ENCODE measurements around the gene PCBP4. TPM values are rescaled to one million over a fixed set of nuclear protein-coding genes. Genes with fewer than 3 reads are reported as not detected.

The PCBP4 gene
- total RNA-seq, 1 donor from 2014 or later = 145 TPM

DNA sequence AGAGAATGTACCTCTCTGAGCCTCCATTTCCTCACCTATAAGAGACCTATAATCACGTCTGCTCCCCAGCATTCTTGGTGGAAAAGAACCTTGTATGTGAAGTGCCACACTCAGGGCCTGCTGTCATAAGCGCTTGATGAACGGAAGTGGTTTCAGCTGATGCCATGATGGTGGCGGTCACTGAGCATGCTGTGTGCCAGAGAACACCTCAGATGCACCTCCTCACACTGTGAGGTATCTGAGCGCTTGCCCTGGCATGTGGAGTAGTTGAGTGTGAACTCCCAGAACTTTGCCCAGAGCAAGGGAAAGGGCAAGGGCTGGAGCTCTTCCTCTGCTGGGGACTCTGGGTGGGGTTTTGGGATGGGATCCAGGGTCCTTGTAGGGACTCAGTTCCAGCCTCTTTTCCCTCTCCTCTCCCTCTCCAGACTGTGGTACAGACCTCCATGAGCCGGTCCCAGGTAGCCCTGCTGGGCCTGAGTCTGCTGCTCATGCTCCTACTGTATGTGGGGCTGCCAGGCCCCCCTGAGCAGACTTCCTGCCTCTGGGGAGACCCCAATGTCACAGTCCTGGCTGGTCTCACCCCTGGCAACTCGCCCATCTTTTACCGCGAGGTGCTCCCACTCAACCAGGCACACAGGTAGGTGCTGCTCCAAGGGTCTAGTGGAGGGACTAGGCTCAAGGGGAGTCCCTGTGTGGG, 10.3 kb upstream of the PCBP4 start:
- intact Hi-C loops (cut with DNase I) = no loop called here
- DNase-seq (ENCODE audit: low spot score) = no peak
- ATAC-seq = no peak

DNA sequence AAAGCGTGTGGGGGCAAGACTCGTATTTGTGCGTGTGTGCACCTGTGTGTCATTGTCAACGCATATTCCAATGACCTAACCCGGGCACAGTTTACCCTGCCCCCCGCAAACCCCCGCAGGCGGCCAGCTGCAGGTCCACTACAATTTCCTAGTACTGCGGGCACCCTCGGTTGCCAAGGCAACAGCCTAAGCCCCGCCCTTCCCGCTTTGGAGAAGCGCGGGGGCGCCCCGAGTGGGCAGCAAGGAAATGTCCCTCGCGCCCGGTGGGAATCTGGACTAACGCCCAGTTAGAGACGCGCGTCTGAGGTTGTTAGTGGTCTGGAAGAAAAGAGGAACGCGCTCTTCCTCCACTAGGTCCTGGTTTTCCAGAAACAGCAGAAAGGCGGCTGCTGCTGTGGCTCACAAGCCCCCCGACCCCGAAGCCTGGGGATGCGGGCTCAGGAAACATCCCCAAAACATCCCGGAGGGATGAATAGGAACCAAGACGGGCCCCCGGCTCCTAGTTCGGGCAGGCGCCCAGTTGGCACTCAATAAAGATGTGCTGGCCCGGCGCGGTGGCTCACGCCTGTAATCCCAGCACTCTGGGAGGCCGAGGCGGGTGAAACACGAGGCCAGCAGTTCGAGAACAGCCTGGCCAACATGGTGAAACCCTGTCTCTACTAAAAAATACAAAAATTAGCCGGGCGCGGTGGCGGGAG, 8.7 kb upstream of the PCBP4 start:
- peak; percentile 91 for DNase-seq (ENCODE audit: low spot score)
- intact Hi-C loops (cut with DNase I) = no loop called here

DNA sequence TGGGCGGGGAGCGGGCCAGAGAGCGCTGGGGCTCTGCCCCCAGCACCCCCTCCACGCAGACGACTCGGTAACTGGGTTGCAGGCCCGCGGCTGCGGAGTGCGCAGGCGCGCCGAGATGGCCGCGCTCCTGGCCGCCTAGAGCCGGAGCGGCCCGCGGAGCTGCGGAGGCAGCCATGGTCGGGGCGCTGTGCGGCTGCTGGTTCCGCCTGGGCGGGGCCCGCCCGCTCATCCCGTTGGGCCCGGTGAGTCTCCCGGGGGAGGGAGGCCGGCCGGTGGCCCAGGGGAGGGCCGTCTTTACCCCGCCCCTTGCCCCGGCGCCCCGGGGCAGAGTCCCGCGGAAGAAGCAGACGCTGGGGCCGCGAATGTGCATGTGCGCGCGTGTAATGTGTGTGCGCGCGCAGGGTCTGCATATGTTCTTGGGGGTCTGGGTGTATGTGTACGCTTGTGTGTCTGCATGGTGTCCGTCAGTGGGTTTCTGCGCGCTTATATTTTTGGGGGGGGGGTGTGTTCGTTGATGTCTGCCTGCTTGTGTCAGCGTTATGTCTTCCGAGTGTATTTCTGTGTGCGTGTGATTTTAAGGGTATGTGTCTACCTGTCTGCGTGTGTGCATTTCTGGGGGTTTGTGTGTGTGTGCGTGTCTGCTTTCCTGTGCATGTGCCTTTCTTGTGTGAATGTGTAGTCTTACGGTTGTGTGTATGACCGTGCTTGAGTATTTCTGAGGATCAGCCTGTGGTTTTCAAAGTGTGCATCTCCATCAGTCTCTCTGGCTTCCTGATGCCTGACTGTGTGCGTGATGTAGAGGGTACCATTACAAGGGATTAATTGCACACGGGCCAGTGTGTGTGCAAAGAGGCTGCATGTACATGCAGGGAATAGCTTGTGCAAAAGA, 8.0 kb upstream of the PCBP4 start, which contains the start of gene ABHD14A:
ABHD14A (plus strand) TSS at position 102 of the 889 bp plus-strand sequence; CDS start at position 174, 72 bp downstream.
- peak; percentile 81 for ATAC-seq
- intact Hi-C loops (cut with DNase I) = no loop called here
- DNase-seq (ENCODE audit: low spot score) = peak; percentile 81

More for the DNA sequence above, 8.7 kb upstream of the PCBP4 start:
- peak; percentile 23 for ATAC-seq

DNA sequence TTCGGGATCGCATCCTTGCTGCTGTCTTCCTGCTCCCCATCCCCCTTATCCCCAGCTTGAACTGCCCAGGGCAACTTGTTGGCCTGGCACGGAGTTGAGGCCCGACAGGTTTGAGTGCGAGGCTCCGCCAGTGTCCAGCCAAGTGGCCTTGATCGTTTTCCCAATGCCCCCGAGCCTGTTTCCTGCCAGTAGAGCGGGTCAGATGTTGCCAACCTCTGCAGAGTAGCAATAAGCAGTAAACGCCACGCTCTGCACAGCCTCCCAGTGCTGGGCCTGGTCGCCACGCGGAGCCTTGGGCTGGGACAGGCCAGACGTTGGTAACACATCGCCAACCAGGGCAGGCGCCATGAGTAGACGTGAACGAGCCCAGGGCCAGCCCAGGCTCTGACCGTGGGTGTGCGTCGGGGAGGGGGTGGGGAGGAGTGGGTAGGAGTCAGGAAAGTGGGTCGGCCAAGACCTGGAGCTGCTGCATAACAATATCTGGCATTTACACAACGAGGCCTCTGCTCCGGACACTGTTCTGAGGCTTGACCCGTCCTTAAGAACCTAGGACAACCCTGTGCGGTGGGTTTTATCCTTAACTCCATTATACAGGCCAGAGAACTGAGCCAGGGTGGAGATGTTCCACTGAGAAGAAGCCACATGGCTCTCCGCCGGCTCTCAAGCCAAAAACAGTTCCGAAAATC, 7.2 kb upstream of the PCBP4 start:
- ATAC-seq = peak; percentile 31
- DNase-seq (ENCODE audit: low spot score) = peak; percentile 71
- intact Hi-C loops (cut with DNase I) = no loop called here

DNA sequence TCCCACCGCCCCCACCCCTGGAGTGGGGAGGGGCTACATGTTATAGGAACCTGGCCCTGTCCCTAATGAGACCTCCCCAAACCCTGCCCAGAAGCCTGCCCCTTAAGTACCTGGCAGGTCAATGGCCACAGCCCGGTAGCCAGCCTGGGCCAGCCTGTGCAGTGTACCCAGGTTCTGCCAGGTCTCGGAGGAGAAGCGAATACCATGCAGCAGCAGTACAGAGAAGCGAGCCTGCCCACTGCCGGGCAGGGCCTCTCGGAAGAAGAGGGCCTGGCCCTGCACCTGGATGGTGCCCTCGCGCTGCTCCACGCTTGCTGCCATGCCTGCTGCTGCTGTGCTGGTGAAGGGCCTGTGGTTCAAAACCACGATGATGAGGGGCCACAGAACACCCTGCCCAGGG, 4.1 kb upstream of the PCBP4 start:
- ATAC-seq = no peak
- no peak for DNase-seq (ENCODE audit: low spot score)
- intact Hi-C loops (cut with DNase I) = no loop called here

DNA sequence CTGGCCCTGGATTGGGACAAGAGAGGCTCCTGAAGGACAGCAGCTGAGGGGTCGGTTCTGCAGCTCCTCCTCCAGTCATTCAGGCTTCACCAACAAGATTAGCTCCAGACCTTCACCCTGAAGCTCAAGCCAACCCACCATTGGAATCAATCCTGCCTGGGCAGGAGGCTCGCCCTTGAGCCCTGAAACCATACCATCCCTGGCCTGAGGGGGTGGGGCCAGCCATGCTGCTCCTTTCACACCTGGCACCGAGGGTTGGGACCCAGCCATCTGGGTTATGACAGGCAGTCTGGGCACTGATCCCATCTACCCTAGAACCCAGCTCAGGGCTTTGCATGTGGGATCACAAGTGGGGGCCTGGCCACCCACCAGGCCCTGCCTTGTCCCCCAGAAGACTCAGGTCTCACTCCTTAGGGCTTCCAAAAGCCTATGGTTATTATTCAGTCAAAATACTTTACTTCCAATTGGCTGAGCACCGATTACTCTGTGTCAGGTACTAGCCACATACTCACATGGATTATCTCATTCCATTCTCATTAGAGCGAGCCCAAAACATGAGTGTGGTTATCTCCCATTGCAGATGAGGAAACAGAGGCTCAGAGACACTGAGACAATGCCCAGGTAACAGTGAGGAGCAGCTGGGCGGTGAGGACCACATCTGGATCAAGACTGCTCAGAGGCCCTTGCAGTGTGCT, 3.5 kb upstream of the PCBP4 start:
- intact Hi-C loops (cut with DNase I) = no loop called here
- DNase-seq (ENCODE audit: low spot score) (no peak), ATAC-seq (no peak)

DNA sequence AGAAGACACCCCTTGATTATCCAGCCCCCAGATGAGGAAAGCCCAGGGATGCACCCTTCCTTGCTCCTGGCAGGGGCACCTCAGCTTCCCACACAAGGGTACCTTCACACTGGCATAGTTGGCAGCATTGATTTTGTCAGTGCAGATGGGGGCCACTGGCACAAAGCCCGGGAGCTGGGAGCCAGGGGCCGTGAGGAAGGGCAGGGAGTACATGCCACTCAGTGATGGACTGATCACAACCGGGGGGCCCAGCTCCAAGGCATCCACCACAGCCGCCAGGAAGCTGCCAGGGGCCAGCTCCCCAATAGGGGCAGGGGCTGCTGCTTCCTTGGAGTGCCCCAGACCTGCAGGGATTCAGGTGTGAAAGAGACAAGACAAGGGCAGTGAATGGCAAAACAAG, 2.6 kb upstream of the PCBP4 start:
- intact Hi-C loops (cut with DNase I) = no loop called here
- DNase-seq (ENCODE audit: low spot score) (no peak), ATAC-seq (no peak)

DNA sequence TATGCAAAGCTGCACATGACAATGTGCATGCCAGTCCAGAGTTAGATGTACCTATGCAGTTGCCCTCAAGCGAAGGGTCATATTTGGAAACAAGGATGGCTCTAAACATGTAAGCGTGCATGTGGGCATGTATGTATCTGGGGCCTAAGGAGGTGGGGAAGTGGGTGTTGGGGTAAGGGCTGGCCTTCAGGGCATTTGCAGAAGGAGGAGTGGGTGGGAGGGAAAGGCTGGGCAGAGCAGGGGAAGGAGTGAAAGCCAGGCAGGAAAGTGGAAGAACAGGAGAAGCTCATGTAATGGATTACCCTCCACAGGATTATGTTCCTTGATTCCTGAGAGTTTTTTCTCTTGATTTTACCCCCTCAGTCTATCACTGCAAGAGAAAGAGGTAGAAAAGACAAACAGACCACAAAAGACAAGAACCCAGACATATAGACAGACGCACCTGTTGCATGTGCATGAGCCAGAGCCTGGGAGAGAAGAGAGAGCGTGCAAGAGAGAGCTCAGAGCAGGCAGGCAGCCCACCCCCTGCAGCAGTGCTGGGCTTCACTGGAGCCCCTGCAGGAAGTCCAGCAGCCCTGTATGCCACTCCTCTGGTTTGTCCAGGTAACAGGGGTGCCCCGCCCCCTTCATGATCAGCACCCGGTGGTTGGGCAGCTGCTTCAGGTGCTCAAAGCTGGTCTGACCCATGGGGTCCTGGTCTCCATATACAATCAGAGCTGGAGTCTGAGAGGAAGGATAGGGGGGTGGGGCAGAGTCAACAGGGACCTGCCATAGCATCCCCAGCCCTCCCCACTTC, 1.8 kb upstream of the PCBP4 start:
- intact Hi-C loops (cut with DNase I) = no loop called here
- ATAC-seq (no peak), DNase-seq (ENCODE audit: low spot score) (no peak)

DNA sequence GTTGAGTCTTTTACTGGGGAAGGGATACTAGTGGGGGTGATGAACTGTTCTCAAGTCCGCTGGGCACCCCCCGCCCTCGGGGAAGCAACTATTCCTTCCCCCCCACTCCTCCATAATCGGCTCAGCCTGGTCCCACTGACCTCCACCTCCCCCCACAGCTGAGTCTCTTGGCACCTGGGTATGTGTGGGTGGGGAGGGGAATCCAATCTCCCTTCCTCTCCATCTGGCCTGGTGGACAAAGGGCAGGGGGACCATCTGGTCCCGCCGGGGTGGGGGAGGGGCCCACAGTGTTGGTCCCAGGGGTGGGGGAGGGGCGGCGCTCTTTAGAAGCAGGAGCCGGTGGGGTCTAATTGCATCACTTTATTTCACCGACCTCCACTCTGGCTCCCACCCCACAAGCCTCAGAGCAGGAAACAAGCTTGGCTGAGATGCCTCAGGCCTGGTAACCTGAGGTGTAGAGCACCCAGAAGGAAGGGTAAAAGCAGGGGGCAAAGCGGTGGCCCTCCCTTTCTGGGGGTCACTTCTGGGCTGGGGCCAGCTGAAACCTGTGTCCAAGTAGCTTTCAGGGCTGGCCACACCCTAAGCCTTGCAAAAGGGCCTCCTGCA, 1.0 kb upstream of the PCBP4 start:
- intact Hi-C loops (cut with DNase I) = no loop called here
- no peak for DNase-seq (ENCODE audit: low spot score)
- ATAC-seq = peak; percentile 2

DNA sequence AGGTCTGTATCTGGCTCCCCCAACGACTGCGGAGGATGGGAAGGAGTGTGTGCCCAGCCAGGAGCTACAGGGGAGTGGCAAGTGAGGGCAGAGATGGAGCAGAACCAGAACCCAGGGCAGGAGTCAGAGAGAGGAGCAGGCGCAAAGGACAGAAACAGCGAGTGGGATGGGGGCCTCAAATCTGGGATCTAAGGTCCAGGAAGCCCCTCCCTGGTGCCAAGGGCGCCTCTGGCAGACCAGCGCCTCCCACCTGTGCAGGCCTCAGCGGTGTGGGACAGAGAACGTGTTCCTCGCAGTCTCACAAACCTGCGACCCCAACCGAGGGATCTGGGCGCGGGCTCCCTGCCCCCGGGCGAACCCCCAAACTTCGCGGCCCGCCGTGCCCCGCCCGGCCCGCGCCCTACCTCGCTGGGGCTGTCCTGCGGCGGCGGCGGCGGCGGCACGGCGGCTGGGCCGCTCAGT, 301 bp downstream of the PCBP4 start:
- ATAC-seq = peak; percentile 1
- DNase-seq (ENCODE audit: low spot score) = no peak
- intact Hi-C loops (cut with DNase I) = no loop called here

DNA sequence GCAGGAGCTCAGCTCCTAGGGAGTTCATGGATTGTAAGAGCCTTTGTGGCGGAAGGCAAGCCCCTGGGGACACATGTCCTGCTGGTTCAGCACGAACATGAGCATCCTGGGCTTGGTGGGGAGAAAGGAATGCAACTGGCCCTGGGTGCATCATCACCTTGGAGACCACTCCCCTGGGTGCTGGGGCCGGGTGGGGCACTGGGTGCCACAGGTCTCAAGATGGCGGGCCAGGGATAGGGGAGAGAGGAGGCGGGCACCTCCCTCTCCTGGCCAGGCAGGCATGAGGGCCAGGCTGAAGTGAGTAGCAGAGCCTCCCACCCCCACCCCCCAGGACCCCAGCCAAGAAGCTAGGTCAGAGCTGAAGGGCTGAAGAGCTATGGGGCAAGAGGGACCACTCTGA, 768 bp downstream of the PCBP4 start:
- ATAC-seq = peak; percentile 2
- DNase-seq (ENCODE audit: low spot score) = no peak
- intact Hi-C loops (cut with DNase I) = no loop called here

DNA sequence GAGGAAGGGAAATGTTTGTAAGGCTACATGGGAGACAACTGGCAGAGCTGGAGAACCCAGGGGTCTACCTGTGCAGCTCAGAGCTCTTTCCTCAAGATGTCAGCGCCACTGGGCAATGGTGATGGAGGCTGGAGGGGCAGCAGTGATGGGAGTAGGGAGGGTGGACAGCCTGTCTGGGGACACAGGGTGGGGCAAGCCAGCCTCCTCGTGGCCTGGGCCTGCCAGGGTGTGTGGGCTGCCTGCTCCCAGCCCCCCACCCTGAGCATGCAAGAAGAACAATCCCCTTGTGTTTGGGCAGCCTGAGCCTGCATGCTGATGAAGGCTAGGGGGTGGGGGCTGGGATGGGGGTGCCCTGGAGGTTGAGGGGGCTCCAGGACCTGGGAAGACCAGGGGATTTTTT, 1.2 kb downstream of the PCBP4 start:
- ATAC-seq (peak; percentile 45), DNase-seq (ENCODE audit: low spot score) (no peak)
- intact Hi-C loops (cut with DNase I) = no loop called here

DNA sequence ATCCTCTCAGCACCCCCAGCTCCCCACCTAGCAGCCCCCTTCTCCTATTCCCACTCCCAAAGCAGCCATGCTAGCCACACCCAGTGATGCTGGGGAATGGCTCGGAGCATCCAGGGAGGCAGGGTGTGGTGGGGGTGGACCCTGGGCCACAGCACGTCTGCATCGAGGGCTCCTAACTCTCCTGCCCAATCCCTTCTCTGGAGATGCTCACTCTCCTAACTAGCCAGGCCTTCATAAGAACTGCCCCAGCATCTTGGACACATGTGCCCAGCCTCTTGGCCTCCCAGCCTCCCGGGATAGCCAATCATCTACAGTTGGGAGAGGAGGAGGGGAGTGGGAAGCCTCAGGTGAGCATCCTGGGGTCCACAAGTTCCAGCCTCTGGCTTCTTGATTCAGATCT, 2.7 kb downstream of the PCBP4 start:
- intact Hi-C loops (cut with DNase I) = no loop called here

DNA sequence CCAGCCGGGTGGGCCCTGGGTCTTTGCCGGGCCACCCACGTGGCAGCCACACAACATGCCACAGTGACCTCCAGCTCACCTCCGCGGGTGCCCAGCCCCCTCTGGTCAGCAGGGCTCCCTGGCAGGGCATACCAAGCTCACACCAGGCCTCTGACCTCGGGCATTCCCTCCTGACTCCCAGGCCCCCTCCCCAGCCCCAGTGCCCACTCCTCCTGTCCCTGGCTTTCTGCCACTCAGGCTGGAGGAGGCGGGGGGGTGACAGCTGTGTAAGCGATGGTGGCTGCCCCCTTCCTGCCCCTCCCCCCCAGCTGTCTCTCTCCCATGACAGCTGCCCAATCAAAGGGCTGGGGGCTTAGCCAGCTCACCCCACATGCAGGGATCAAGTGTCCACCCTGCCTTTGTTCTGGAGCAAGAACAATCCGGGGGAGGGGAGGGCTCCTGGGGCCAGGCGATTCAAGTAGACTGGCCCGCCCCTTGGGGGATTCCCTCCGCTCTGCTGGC, 3.3 kb downstream of the PCBP4 start:
- intact Hi-C loops (cut with DNase I) = no loop called here
- ATAC-seq (no peak), DNase-seq (ENCODE audit: low spot score) (no peak)

More for the DNA sequence above, 2.7 kb downstream of the PCBP4 start:
- DNase-seq (ENCODE audit: low spot score) = no peak
- no peak for ATAC-seq

DNA sequence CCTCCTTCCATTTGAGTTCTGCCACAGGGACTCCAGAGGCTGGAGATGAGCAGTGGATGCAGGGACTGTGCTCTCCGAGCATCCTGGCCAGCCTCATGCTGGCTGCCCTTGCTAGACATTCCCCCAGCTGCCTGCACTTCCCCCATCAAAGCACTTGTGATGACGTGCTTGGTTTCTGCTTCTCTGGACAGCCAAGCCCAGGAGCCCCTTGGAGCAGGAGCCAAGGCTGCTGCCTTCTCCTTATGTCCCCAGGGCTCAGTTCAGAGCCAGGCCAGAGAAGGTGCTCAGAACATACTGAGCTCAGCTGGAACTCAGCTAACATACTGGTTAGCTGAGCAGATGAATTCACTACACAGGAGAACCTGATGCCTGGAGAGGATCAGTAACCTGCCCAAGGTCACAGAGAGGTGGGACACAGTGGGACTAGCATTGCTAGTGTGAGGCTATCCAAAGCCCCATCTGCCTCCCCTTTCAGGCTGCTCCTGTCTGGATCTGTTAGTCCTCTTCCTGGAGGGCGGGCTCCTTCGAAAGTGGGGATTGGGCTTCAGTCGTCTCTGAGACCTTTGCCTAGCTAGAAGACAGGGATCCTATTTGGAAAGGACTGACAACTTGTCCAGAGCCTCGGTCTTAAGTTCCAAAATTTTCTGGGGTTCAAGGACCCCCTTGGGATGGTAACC, 4.3 kb downstream of the PCBP4 start:
- ATAC-seq (peak; percentile 3), DNase-seq (ENCODE audit: low spot score) (no peak)
- intact Hi-C loops (cut with DNase I) = no loop called here
